HUES64 (cell line): ENCODE measurements around the gene RBM20.

Experiments used
- H3K27ac ChIP-seq: 2 replicates; pipeline ENCODE4 v1.7.0; 2013; ENCODE audit warnings: low read depth, low read length, inconsistent platforms
- H3K27me3 ChIP-seq: 2 replicates; pipeline ENCODE4 v1.6.1; 2013; ENCODE audit warnings: mild to moderate bottlenecking, low read length; ENCODE audit not compliant: insufficient read depth
- H3K36me3 ChIP-seq: 2 replicates; pipeline ENCODE4 v1.6.1; 2013; ENCODE audit warnings: mild to moderate bottlenecking, low read length; ENCODE audit not compliant: insufficient read depth
- H3K4me1 ChIP-seq: 2 replicates; pipeline ENCODE4 v1.6.1; 2013; ENCODE audit warnings: mild to moderate bottlenecking, low read length, moderate library complexity; ENCODE audit not compliant: insufficient read depth
- H3K4me3 ChIP-seq: 2 replicates; pipeline ENCODE4 v1.5.1; 2013; ENCODE audit warnings: mild to moderate bottlenecking, low read length, moderate library complexity
- H3K9ac ChIP-seq: 2 replicates; pipeline ENCODE4 v1.6.1; 2013; ENCODE audit warnings: mild to moderate bottlenecking, low read depth, low read length
- H3K9me3 ChIP-seq: 2 replicates; pipeline ENCODE4 v1.6.1; 2013; ENCODE audit warnings: low read depth, low read length; ENCODE audit not compliant: insufficient read depth
- WGBS: fragments of 150-250, 120-280 bp; methylation state at CpG from one replicate; pipeline ENCODE4 v1.1.7; 2013; ENCODE audit warnings: missing lambda C conversion rate; 5-methylcytosine and 5-hydroxymethylcytosine counted together

The RBM20 gene

GRCh38 chr10:110853921-110854605 lies 209.9 kb downstream of the RBM20 start:
- H3K9me3 ChIP-seq: no peaks in the 10 kb centered on the region
- H3K36me3 ChIP-seq: no peaks in the 10 kb centered on the region
- H3K4me3 ChIP-seq: no peak overlapping the region
- no peak overlapping the region for H3K27ac ChIP-seq
- H3K4me1 ChIP-seq: peaks cover 3% of the 10 kb centered on the region; the same call in 1 of the 2 replicates
- no peaks in the 10 kb centered on the region for H3K27me3 ChIP-seq
- no peak overlapping the region for H3K9ac ChIP-seq

- 73% methylated on average over 12 of the region's 12 CpGs for WGBS
- Histone ChIP-seq H3K9me3 (no peaks in the 10 kb centered on the region), H3K4me3 (no peak overlapping the region), H3K27ac (no peak overlapping the region), H3K36me3 (no peaks in the 10 kb centered on the region), H3K4me1 (peaks cover 2% of the 10 kb centered on the region; the same call in 1 of the 2 replicates), H3K9ac (no peak overlapping the region), H3K27me3 (no peaks in the 10 kb centered on the region)
Observed at GRCh38 chr10:110857265-110858171, 213.4 kb downstream of the RBM20 start.

GRCh38 chr10:110858297-110858934 lies 214.3 kb downstream of the RBM20 start:
- Histone ChIP-seq H3K9ac (no peak overlapping the region), H3K27ac (no peak overlapping the region), H3K4me3 (no peak overlapping the region), H3K4me1 (no peaks in the 10 kb centered on the region), H3K9me3 (no peaks in the 10 kb centered on the region), H3K36me3 (no peaks in the 10 kb centered on the region), H3K27me3 (no peaks in the 10 kb centered on the region)
- 100% methylated on average over 1 of the region's 1 CpG for WGBS

- Histone ChIP-seq H3K4me3 (no peak overlapping the region), H3K27ac (no peak overlapping the region), H3K9ac (no peak overlapping the region), H3K36me3 (no peaks in the 10 kb centered on the region), H3K27me3 (no peaks in the 10 kb centered on the region), H3K9me3 (no peaks in the 10 kb centered on the region), H3K4me1 (no peaks in the 10 kb centered on the region)
- 92% methylated on average over 6 of the region's 6 CpGs for WGBS
Observed at GRCh38 chr10:110859206-110859972, 215.3 kb downstream of the RBM20 start.

GRCh38 chr10:110859973-110860376 lies 215.8 kb downstream of the RBM20 start:
- H3K9me3 ChIP-seq: no peaks in the 10 kb centered on the region
- H3K4me1 ChIP-seq: peaks cover 3% of the 10 kb centered on the region; the same call in 1 of the 2 replicates
- no peaks in the 10 kb centered on the region for H3K27me3 ChIP-seq
- H3K36me3 ChIP-seq: no peaks in the 10 kb centered on the region
- H3K4me3 ChIP-seq: no peak overlapping the region
- 67% methylated on average over 1 of the region's 1 CpG for WGBS
- no peak overlapping the region for H3K9ac ChIP-seq
- H3K27ac ChIP-seq: no peak overlapping the region

- 88% methylated on average over 7 of the region's 7 CpGs for WGBS
- Histone ChIP-seq H3K4me3 (no peak overlapping the region), H3K36me3 (no peaks in the 10 kb centered on the region), H3K4me1 (peaks cover 9% of the 10 kb centered on the region; the same call in 1 of the 2 replicates), H3K27me3 (no peaks in the 10 kb centered on the region), H3K9ac (no peak overlapping the region), H3K27ac (no peak overlapping the region), H3K9me3 (no peaks in the 10 kb centered on the region)
Observed at GRCh38 chr10:110860576-110861241, 216.6 kb downstream of the RBM20 start.

GRCh38 chr10:110861476-110861875 lies 217.3 kb downstream of the RBM20 start:
- Histone ChIP-seq H3K36me3 (no peaks in the 10 kb centered on the region), H3K9ac (no peak overlapping the region), H3K27me3 (no peaks in the 10 kb centered on the region), H3K27ac (no peak overlapping the region), H3K4me3 (no peak overlapping the region), H3K4me1 (peaks cover 9% of the 10 kb centered on the region; the same call in 1 of the 2 replicates), H3K9me3 (no peaks in the 10 kb centered on the region)
- WGBS: 100% methylated on average over 1 of the region's 2 CpGs

GRCh38 chr10:110861930-110862649 lies 218.0 kb downstream of the RBM20 start:
- Histone ChIP-seq H3K4me3 (no peak overlapping the region), H3K9me3 (no peaks in the 10 kb centered on the region), H3K9ac (no peak overlapping the region), H3K4me1 (peaks cover 9% of the 10 kb centered on the region; the same call in 1 of the 2 replicates), H3K27me3 (no peaks in the 10 kb centered on the region), H3K36me3 (no peaks in the 10 kb centered on the region), H3K27ac (no peak overlapping the region)
- WGBS: 93% methylated on average over 6 of the region's 6 CpGs

GRCh38 chr10:110862961-110863360 lies 218.8 kb downstream of the RBM20 start:
- Histone ChIP-seq H3K9me3 (no peaks in the 10 kb centered on the region), H3K36me3 (no peaks in the 10 kb centered on the region), H3K27ac (no peak overlapping the region), H3K27me3 (no peaks in the 10 kb centered on the region), H3K9ac (no peak overlapping the region), H3K4me3 (no peak overlapping the region), H3K4me1 (peaks cover 9% of the 10 kb centered on the region; the same call in 1 of the 2 replicates)
- WGBS: 91% methylated on average over 6 of the region's 6 CpGs

- Histone ChIP-seq H3K36me3 (no peaks in the 10 kb centered on the region), H3K9me3 (no peaks in the 10 kb centered on the region), H3K27ac (no peak overlapping the region), H3K4me1 (peaks cover 9% of the 10 kb centered on the region; the same call in 1 of the 2 replicates), H3K4me3 (no peak overlapping the region), H3K27me3 (no peaks in the 10 kb centered on the region), H3K9ac (no peak overlapping the region)
Observed at GRCh38 chr10:110863361-110863760, 219.2 kb downstream of the RBM20 start.
